Measurements from ENCODE around the gene SND1.

The SND1 gene

DNA sequence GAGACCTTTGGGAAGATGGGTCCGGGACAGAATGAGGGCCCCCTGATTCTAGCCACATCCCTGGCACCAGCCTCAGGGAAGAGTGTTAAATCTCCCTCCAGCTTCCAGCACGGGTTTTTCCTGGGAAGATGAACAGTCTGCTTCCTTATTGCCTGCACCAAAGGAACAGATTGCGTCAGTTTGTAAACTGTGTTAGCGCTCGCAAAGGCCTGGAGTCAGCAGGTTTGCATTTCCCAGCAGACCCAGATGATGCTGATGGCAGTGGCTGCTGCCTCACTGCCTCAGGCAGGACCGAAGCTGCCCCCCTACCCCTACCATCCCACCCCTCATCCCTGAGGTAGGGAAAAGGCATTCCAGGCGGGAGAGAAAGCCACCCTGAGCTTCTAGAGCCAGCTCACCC lies 413.9 kb downstream of the SND1 start:
- Histone ChIP-seq H3K4me2 (ENCODE audit: low read depth, low read length, poor library complexity, severe bottlenecking) (no peak overlapping the region), H3K4me3 (ENCODE audit: insufficient read depth, low read length, poor library complexity, severe bottlenecking) (no peak overlapping the region), H3K27ac (ENCODE audit: low read depth, low read length) (no peak overlapping the region), H3K79me2 (ENCODE audit: insufficient read depth, low read length) (no peaks in the 10 kb centered on the region), H3F3A (ENCODE audit: insufficient read depth) (no peaks in the 10 kb centered on the region), H3K36me3 (ENCODE audit: low read length) (no peaks in the 10 kb centered on the region), H3K9me2 (replicated peaks; ENCODE audit: insufficient read depth, low read length) (no peaks in the 10 kb centered on the region), H3K27me3 (ENCODE audit: low read length) (no peaks in the 10 kb centered on the region), H3K9me3 (ENCODE audit: insufficient read depth, low read length) (no peaks in the 10 kb centered on the region), H2AFZ (ENCODE audit: low read depth, low read length, severe bottlenecking) (no peak overlapping the region), H3K9ac (ENCODE audit: low read length) (no peak overlapping the region), H4K20me1 (ENCODE audit: low read depth, low read length) (no peaks in the 10 kb centered on the region)
- TF ChIP-seq, protein P1, sequence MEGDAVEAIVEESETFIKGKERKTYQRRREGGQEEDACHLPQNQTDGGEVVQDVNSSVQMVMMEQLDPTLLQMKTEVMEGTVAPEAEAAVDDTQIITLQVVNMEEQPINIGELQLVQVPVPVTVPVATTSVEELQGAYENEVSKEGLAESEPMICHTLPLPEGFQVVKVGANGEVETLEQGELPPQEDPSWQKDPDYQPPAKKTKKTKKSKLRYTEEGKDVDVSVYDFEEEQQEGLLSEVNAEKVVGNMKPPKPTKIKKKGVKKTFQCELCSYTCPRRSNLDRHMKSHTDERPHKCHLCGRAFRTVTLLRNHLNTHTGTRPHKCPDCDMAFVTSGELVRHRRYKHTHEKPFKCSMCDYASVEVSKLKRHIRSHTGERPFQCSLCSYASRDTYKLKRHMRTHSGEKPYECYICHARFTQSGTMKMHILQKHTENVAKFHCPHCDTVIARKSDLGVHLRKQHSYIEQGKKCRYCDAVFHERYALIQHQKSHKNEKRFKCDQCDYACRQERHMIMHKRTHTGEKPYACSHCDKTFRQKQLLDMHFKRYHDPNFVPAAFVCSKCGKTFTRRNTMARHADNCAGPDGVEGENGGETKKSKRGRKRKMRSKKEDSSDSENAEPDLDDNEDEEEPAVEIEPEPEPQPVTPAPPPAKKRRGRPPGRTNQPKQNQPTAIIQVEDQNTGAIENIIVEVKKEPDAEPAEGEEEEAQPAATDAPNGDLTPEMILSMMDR (IDR thresholded peaks at IDR 0.05; ENCODE audit: insufficient read depth, low read length, poor library complexity, severe bottlenecking), result no peak
- no peak for TF ChIP-seq EZH2phosphoT487 (conservative IDR thresholded peaks at IDR 0.05; ENCODE audit: low read length)

DNA sequence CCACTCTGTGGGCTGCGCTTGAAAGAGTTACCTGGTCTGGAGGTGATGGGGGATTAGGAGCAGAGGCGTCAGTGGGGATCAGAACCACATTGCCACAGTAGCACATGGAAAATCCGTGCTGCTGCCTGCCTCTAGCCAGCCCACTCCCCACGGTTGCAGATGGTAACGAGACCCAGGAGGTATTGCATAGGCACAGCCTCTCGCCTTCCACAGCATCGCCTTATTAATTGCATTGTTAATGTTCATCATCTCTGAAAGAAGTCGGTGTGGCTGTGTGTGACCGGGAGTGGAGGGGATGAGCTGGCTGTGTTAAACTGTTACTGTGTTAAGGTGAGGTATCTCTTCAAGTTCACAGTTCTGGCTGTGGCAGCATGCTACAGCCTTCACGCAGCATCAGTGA lies 414.4 kb downstream of the SND1 start:
- no peak overlapping the region for H3K9ac ChIP-seq (ENCODE audit: low read length)
- no peak overlapping the region for H3K27ac ChIP-seq (ENCODE audit: low read depth, low read length)
- no peak overlapping the region for H3K4me3 ChIP-seq (ENCODE audit: insufficient read depth, low read length, poor library complexity, severe bottlenecking)

DNA sequence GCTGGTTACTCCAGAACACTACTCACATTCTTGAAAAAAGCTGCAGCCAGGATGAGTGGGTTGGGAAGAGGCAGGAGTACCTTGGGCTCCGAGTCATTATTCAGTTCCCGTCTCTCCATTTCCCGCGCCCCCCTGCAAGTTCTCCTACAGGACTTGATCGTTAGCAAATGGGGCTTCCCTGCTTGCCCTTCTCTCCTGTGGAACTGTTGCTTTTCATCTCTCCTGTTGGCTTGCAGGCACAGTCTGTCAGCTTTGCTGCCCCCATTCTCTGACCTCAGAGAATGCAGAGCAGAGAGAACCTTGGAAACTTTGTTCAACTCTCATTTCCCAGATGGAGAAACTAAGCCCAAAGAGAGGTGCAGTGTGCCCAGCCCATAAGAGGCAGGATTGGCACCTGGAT lies 414.9 kb downstream of the SND1 start:
- Histone ChIP-seq H3K9me2 (replicated peaks; ENCODE audit: insufficient read depth, low read length) (no peaks in the 10 kb centered on the region), H3K27ac (ENCODE audit: low read depth, low read length) (no peak overlapping the region), H3K27me3 (ENCODE audit: low read length) (no peaks in the 10 kb centered on the region), H3K79me2 (ENCODE audit: insufficient read depth, low read length) (no peaks in the 10 kb centered on the region), H2AFZ (ENCODE audit: low read depth, low read length, severe bottlenecking) (no peak overlapping the region), H3K36me3 (ENCODE audit: low read length) (no peaks in the 10 kb centered on the region), H3K4me3 (ENCODE audit: insufficient read depth, low read length, poor library complexity, severe bottlenecking) (no peak overlapping the region), H3F3A (ENCODE audit: insufficient read depth) (no peaks in the 10 kb centered on the region), H3K9ac (ENCODE audit: low read length) (no peak overlapping the region), H4K20me1 (ENCODE audit: low read depth, low read length) (no peaks in the 10 kb centered on the region), H3K4me2 (ENCODE audit: low read depth, low read length, poor library complexity, severe bottlenecking) (no peak overlapping the region), H3K9me3 (ENCODE audit: insufficient read depth, low read length) (no peaks in the 10 kb centered on the region)
- no peak for TF ChIP-seq EZH2phosphoT487 (conservative IDR thresholded peaks at IDR 0.05; ENCODE audit: low read length)
- TF ChIP-seq, protein P1 (IDR thresholded peaks at IDR 0.05; ENCODE audit: insufficient read depth, low read length, poor library complexity, severe bottlenecking), result no peak

More for the DNA sequence above, 414.4 kb downstream of the SND1 start:
- no peaks in the 10 kb centered on the region for H4K20me1 ChIP-seq (ENCODE audit: low read depth, low read length)
- H3K79me2 ChIP-seq (ENCODE audit: insufficient read depth, low read length), result no peaks in the 10 kb centered on the region
- H2AFZ ChIP-seq (ENCODE audit: low read depth, low read length, severe bottlenecking), result no peak overlapping the region
- no peaks in the 10 kb centered on the region for H3F3A ChIP-seq (ENCODE audit: insufficient read depth)
- H3K27me3 ChIP-seq (ENCODE audit: low read length), result no peaks in the 10 kb centered on the region
- TF ChIP-seq EZH2phosphoT487 (conservative IDR thresholded peaks at IDR 0.05; ENCODE audit: low read length), result no peak
- TF ChIP-seq, protein P1 (IDR thresholded peaks at IDR 0.05; ENCODE audit: insufficient read depth, low read length, poor library complexity, severe bottlenecking), result no peak
- no peak overlapping the region for H3K4me2 ChIP-seq (ENCODE audit: low read depth, low read length, poor library complexity, severe bottlenecking)
- H3K36me3 ChIP-seq (ENCODE audit: low read length), result no peaks in the 10 kb centered on the region
- no peaks in the 10 kb centered on the region for H3K9me2 ChIP-seq (replicated peaks; ENCODE audit: insufficient read depth, low read length)
- no peaks in the 10 kb centered on the region for H3K9me3 ChIP-seq (ENCODE audit: insufficient read depth, low read length)

Data from SU-DHL-6 (cell line).